HG03280 (cell line): ENCODE measurements around the gene CHAF1B.
A peak's percentile ranks its signal among the peaks of the same experiment; 100 is the strongest.
"Not testable (repeated sequence)": the region's sequence is repeated elsewhere in the genome, so short reads cannot be mapped to it uniquely, and the experiment has no call there.

Experiments used
- ATAC-seq: cut with Tn5 transposase; IDR thresholded peaks from one replicate; pipeline ENCODE4 v1.9.1; 2021; ENCODE audit warnings: mild to moderate bottlenecking, moderate library complexity; ENCODE audit not compliant: unreplicated experiment

The CHAF1B gene

GRCh38 chr21:36385233-36386030 lies at the start of gene CHAF1B:
Gene CHAF1B (plus strand): TSS chr21:36385392. CDS start chr21:36386137, 745 bp downstream.
- peak; percentile 96 for ATAC-seq

- ATAC-seq, result no peak
Measured at GRCh38 chr21:36337099-36337509, 48.1 kb upstream of the CHAF1B start.

- ATAC-seq, result no peak
Measured at GRCh38 chr21:36338975-36339374, 46.2 kb upstream of the CHAF1B start.

- ATAC-seq, result not testable (repeated sequence)
Measured at GRCh38 chr21:36342581-36342980, 42.6 kb upstream of the CHAF1B start.

GRCh38 chr21:36344931-36345330 lies 40.3 kb upstream of the CHAF1B start:
- no peak for ATAC-seq

- no peak for ATAC-seq
Measured at GRCh38 chr21:36347278-36347961, 37.8 kb upstream of the CHAF1B start.

- no peak for ATAC-seq
Measured at GRCh38 chr21:36347962-36348328, 37.2 kb upstream of the CHAF1B start.

GRCh38 chr21:36349315-36349714 lies 35.9 kb upstream of the CHAF1B start:
- no peak for ATAC-seq

- ATAC-seq, result no peak
Measured at GRCh38 chr21:36350282-36350910, 34.8 kb upstream of the CHAF1B start.

GRCh38 chr21:36354918-36355680 lies 30.1 kb upstream of the CHAF1B start:
- ATAC-seq, result no peak

GRCh38 chr21:36355868-36356267 lies 29.3 kb upstream of the CHAF1B start:
- no peak for ATAC-seq

- no peak for ATAC-seq
Measured at GRCh38 chr21:36359185-36359584, 26.0 kb upstream of the CHAF1B start.

- ATAC-seq, result no peak
Measured at GRCh38 chr21:36369064-36369685, 16.0 kb upstream of the CHAF1B start.

GRCh38 chr21:36375994-36376393 lies 9.2 kb upstream of the CHAF1B start:
- ATAC-seq, result no peak

GRCh38 chr21:36377391-36377842 lies 7.8 kb upstream of the CHAF1B start:
- ATAC-seq, result no peak

- ATAC-seq, result no peak
Measured at GRCh38 chr21:36379251-36379650, 5.9 kb upstream of the CHAF1B start.

GRCh38 chr21:36381841-36382589 lies 3.2 kb upstream of the CHAF1B start:
- no peak for ATAC-seq

GRCh38 chr21:36382722-36383121 lies 2.5 kb upstream of the CHAF1B start:
- ATAC-seq, result not testable (repeated sequence)

- ATAC-seq, result peak; percentile 10
Measured at GRCh38 chr21:36384885-36385232, 333 bp upstream of the CHAF1B start.
